Testis (tissue), 2 donors: ENCODE results near the gene MAGI2.

ENCODE experiments used
- POLR2A ChIP-seq: fragments of 450-650 bp; IDR thresholded peaks from one replicate; pipeline ENCODE4 v1.6.1; 2017; ENCODE audit warnings: antibody characterized with exemption, mild to moderate bottlenecking, moderate library complexity
- TF ChIP-seq, protein P1 (sequence below), 3 experiments: fragments of 450-650 bp in 2 of 3; fragments of 200-600 bp in 1 of 3; sonication (generic) in 1 of 3; IDR thresholded peaks; one replicate each; pipeline ENCODE4 v1.5.1; 2016 to 2019; ENCODE audit warnings: antibody characterized with exemption in 3 of 3, mild to moderate bottlenecking in 2 of 3, moderate library complexity in 1 of 3

DNA sequence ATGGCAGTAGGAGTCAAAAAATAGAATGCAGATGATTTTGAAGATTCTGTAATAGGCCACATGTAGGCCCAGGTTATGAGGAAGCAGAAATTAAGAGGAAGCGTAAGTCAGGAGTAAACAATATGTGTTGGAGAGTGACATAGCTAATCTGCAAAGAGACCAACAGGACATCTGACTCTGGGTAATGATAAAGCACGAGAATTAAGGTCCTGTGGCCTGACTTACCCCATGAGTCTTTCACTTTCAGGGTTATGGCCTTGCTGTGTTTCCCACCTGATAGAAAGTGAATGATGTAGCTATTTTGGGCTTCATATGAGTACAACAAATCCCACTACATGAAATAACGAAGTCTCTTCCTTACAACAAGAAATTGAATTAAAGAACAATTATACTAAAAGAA lies 393.0 kb downstream of the MAGI2 start:
- TF ChIP-seq POLR2A: no peak
- TF ChIP-seq, protein P1, sequence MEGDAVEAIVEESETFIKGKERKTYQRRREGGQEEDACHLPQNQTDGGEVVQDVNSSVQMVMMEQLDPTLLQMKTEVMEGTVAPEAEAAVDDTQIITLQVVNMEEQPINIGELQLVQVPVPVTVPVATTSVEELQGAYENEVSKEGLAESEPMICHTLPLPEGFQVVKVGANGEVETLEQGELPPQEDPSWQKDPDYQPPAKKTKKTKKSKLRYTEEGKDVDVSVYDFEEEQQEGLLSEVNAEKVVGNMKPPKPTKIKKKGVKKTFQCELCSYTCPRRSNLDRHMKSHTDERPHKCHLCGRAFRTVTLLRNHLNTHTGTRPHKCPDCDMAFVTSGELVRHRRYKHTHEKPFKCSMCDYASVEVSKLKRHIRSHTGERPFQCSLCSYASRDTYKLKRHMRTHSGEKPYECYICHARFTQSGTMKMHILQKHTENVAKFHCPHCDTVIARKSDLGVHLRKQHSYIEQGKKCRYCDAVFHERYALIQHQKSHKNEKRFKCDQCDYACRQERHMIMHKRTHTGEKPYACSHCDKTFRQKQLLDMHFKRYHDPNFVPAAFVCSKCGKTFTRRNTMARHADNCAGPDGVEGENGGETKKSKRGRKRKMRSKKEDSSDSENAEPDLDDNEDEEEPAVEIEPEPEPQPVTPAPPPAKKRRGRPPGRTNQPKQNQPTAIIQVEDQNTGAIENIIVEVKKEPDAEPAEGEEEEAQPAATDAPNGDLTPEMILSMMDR (IDR thresholded peaks at IDR 0.05): no peak
